GM13976 (cell line): Measurements from ENCODE around the gene ARMC6.

ENCODE experiments used
- DNase-seq: peaks from one replicate; pipeline ENCODE4 v3.0.0; 2012; ENCODE audit warnings: low spot score
- in situ Hi-C: fragments of 300-500 bp; cut with MboI; formaldehyde crosslinking; loops from one replicate; pipeline ENCODE4 v1.12.0; 2022; ENCODE audit warnings: low sequenced_read_pairs, mixed read lengths, inconsistent platforms; ENCODE audit not compliant: unreplicated experiment
- TF ChIP-seq, protein P1 (sequence below): IDR thresholded peaks from 2 replicates; pipeline ENCODE4 v1.5.1; 2012; ENCODE audit warnings: borderline replicate concordance, mild to moderate bottlenecking; ENCODE audit not compliant: insufficient read depth; ENCODE audit errors: extremely low read depth, missing control alignments, control extremely low read depth

The ARMC6 gene

DNA sequence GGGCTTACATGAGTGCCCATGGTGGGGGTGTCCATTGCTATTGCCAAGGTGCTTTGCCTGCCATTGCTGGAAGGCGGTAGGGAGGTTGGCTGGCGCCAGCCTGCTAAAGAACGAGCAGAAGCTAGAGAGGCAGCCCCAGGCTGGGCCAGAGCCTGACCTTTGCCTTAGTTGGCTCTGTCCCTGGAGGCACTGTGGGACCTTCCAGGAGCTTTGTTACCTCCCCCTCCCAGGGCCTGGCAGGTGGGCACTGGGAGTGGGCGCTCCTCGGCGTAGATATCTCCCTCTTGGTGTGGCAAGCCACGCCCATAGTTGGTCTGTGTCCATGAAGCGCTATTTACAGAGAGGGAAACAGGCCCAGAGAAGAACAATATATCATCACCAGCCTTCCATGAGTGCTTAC is 28.1 kb downstream of the ARMC6 start:
- DNase-seq: no peak
- in situ Hi-C loops: no loop called here

DNA sequence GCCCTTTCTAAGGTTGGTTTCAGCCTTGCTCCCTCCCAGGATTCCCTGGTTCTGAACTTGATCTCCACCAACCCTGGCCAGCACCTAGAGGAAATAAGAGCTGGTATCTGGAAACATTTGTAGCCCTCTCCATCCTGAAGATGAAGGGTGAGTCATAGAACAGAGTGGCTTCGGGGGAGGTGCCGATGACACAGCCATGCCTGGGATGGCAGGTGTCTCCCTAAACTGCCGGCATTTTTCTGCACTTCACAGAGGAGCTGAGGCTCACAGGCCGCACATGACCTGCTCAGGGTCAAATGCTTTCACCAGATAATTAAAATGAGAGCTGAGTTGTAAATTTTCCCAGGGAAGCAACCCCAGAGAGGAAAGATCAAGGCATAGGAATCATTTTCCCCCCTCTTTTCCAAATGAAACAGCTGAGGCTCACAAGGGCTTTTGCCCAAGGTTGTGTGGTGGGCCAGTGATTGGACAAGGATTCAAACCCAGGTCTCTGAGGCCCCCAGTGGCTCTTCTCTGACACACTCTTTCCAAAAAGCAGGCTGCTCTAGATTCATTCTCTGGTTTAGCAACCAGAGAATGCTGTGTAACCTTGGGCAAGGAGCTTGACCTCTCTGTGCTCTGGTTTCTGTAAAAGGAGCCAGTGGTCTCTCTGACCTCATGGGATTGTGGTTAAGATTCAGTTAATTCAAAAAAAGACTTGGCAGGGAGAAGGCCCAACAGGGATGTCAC is 29.2 kb downstream of the ARMC6 start:
- in situ Hi-C loops: no loop called here
- DNase-seq: no peak

More for the DNA sequence above, 28.1 kb downstream of the ARMC6 start:
- TF ChIP-seq, protein P1, sequence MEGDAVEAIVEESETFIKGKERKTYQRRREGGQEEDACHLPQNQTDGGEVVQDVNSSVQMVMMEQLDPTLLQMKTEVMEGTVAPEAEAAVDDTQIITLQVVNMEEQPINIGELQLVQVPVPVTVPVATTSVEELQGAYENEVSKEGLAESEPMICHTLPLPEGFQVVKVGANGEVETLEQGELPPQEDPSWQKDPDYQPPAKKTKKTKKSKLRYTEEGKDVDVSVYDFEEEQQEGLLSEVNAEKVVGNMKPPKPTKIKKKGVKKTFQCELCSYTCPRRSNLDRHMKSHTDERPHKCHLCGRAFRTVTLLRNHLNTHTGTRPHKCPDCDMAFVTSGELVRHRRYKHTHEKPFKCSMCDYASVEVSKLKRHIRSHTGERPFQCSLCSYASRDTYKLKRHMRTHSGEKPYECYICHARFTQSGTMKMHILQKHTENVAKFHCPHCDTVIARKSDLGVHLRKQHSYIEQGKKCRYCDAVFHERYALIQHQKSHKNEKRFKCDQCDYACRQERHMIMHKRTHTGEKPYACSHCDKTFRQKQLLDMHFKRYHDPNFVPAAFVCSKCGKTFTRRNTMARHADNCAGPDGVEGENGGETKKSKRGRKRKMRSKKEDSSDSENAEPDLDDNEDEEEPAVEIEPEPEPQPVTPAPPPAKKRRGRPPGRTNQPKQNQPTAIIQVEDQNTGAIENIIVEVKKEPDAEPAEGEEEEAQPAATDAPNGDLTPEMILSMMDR: no peak

DNA sequence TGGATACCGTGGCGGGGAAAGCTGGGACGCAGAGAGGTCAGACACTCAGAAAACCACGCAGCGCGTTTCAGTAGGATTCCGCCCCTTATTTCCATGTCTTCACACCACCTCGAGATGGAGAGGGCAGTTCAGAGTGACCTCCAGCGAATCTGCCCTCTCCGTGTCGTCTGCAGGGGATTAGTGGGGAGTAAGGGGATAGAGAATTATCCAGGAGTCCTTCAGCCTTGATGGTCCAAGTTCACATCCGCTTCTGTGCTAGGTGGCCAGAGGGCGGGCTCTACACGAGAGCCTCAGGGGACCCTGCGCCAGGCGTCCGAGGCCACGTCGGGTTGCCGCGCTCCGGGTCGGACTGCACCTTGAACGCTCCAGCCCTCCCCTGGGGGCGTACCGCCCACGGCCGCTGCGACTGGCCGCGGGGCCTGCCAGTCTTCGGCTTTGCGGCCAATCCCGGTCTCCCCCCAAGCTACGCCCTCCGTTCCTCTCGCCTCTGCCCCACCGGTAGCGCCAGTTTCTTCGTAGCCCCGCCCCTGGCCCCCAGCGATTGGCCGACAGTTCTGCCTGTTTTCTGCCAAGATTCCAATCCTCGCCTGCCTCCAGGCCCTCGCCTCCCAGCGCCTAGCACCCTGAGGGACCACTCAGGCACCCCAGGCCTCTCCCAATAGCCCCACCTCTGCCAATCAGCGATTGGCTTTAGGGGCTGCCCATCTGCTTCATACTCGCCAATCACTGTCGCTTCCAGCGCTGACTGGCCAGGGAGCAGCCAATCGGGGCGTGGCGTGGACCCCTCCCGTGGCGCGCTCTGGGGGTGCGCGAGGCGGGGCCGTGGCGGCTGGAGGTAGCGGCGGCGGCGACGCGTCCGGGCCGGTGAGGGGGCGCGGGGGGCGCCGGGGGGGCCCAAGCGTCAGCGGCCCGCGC is 30.0 kb downstream of the ARMC6 start, which contains the start of gene SLC25A42:
SLC25A42 (plus strand) TSS at position 812 of the 915 bp plus-strand sequence. CDS start 32,131 bp downstream, outside the sequence.
- in situ Hi-C loops: no loop called here
- TF ChIP-seq, protein P1: no peak
- DNase-seq: peak; percentile 100

More for the DNA sequence above, 29.2 kb downstream of the ARMC6 start:
- TF ChIP-seq, protein P1: no peak

DNA sequence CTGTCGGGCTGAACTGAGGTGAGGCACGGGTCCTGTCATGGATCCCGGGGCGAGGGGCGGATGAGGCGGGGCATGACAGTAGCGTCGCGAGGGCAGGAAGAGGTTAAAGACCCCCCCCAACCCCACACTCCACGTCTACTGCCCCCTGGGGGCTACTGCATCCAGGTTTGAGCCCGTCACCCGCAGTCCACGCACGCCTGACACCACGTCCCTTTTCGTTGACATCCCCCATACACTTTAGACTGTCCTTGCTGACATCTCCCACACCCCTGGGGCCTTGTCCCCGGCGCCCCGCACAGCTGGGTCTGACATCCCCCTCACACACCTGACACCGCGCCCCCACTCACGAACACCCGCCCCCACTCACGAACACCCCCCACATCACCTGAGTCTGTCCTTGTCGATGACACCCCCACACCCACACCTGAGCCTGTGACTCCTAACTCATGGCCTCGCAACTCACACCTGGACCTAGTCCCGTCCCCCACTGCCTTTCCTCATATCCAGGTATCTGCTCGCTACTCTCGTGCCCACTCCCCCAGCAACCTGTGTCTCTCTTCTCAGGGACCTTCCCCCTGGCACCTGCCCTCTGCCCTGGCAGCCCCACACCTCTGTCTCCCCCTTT is 30.8 kb downstream of the ARMC6 start:
- DNase-seq: no peak
- TF ChIP-seq, protein P1: peak; percentile 31
- in situ Hi-C loops: no loop called here

DNA sequence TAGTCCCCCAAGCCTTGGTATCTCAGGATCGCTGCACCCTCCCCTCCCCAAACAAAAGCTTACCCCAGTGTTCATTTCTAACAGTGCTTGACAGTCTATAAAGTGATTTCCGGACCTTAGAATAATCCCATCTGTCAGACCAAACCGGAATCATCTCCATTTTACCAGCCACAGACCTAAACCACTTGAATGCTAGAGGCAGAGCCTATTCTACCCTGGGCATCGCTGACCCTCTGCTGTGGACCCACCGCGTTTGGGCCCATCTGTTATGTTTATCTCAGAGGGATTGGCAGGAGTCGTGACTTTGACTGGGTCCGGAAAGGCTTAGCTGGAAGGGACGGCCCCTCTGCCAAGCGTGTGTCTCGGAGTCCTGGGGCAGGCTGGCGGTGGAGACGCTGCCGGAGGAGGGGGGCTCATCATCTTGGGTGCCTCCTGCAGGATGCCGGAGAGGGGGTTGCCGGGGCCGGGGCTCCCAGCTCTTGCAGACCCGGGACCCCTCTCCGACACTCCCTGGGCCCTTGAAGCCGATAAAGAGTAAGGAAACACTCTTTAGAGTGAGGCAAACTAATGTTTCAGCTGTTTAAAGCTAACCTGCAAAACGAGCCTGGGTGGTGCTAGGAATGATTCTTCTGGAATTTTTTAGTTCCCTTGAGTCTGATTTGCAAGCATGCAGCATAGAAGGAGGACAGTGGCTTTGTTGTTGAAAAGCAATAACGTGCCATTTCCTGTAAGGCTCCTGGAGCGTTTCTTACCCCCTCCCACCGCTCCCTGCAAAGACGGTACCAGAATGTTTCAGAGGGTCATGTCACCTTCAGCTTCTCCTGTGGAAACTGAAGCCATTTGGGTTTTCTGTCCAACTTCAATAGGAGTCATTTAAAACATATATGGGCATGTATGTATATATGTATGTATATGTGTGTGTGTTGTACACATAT is 31.7 kb downstream of the ARMC6 start:
- peak; percentile 57 for DNase-seq
- TF ChIP-seq, protein P1: no peak
- in situ Hi-C loops: no loop called here
